Measurements from ENCODE around the gene CD247.
A peak's percentile ranks its signal among the peaks of the same experiment; 100 is the strongest.

CD247 gene

DNA sequence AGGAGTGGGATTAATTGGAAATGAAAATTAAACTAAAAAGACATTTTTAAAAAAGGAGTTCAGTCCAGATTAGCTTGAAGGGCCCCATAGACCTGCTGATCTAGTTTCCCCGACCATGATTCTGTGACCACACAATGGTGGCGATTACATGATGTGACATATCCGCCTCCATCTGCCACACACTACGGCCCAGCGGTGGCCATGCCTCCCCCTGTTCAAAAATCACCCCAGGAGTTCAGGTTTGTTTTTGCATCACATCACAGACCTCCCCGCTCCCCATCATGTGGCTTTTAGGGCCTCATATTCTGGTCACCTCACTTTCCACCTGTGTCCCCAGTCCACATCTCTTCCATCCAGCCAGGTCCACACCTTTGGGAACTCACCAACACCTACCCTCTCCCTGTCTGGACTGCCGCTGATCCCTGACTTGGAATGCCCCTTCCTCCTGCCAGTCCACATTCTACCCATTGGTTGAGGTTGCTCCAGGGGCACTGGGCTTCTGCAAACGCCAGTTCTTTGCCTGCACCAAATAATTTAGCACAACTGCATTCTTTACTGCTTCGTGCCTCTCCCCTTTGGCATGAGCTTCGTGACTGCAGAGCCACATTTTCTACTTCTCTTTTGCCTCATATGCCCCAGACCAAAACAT, 38.9 kb downstream of the CD247 start:
- Mint-ChIP-seq H3K9me3 (peaks cover 6% of the 10 kb centered on the region), H3K4me3 (no peak overlapping the region), H3K36me3 (ENCODE audit: low read depth) (no peaks in the 10 kb centered on the region), H3K27me3 (ENCODE audit: low read depth, poor library complexity) (no peaks in the 10 kb centered on the region), H3K27ac (peak overlapping the region; percentile 50), H3K4me1 (peaks cover 15% of the 10 kb centered on the region)
- TF ChIP-seq, protein P1, sequence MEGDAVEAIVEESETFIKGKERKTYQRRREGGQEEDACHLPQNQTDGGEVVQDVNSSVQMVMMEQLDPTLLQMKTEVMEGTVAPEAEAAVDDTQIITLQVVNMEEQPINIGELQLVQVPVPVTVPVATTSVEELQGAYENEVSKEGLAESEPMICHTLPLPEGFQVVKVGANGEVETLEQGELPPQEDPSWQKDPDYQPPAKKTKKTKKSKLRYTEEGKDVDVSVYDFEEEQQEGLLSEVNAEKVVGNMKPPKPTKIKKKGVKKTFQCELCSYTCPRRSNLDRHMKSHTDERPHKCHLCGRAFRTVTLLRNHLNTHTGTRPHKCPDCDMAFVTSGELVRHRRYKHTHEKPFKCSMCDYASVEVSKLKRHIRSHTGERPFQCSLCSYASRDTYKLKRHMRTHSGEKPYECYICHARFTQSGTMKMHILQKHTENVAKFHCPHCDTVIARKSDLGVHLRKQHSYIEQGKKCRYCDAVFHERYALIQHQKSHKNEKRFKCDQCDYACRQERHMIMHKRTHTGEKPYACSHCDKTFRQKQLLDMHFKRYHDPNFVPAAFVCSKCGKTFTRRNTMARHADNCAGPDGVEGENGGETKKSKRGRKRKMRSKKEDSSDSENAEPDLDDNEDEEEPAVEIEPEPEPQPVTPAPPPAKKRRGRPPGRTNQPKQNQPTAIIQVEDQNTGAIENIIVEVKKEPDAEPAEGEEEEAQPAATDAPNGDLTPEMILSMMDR (IDR thresholded peaks at IDR 0.05), result no peak
- DNase-seq, result no peak

DNA sequence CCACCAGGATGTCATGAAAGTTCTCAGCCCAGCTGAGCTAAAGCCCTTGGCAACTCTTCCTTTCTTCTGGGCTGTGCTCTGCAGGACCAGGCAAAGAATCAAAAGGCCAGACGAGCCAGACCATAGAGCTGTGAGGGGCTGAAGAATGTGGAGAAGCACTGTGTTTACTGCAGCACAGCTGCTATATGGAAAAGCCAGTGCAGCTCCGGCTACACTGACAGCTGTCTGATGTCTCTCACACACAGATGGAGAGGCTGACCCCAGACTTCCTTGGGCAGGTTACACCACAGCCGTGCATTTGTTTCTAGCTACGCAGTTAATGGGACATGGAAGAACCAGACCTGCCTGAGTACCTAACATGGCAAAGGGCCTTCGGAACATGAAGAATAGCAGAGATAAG, 40.3 kb downstream of the CD247 start:
- H3K36me3 Mint-ChIP-seq (ENCODE audit: low read depth), result no peaks in the 10 kb centered on the region
- TF ChIP-seq, protein P1 (IDR thresholded peaks at IDR 0.05), result no peak
- DNase-seq, result no peak
- H3K4me1 Mint-ChIP-seq, result peaks cover 21% of the 10 kb centered on the region
- H3K27me3 Mint-ChIP-seq (ENCODE audit: low read depth, poor library complexity), result no peaks in the 10 kb centered on the region
- no peak overlapping the region for H3K4me3 Mint-ChIP-seq
- peaks cover 6% of the 10 kb centered on the region for H3K9me3 Mint-ChIP-seq
- no peak overlapping the region for H3K27ac Mint-ChIP-seq

DNA sequence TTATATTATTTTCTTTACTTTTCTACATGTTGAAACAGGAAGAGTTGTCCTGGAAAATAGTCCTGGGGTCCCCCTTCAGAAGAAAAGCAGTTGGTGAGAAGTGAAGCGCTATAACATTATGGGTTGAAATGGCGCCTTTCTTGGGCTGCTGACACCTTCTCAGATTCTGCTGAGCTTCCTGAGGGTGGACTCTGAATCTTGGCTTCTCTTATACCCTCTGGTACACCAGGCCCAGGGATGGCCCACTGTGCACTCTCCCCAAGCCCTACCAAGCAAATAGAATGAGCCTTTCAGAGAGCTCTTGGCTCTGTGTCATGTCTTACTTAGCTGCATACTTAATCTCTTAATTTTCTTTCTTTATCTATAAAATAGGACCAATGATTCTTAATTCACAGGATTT, 42.3 kb downstream of the CD247 start:
- Mint-ChIP-seq H3K27me3 (ENCODE audit: low read depth, poor library complexity) (no peaks in the 10 kb centered on the region), H3K4me3 (no peak overlapping the region), H3K36me3 (ENCODE audit: low read depth) (no peaks in the 10 kb centered on the region), H3K9me3 (peaks cover 6% of the 10 kb centered on the region), H3K4me1 (peaks cover 25% of the 10 kb centered on the region), H3K27ac (no peak overlapping the region)
- TF ChIP-seq, protein P1 (IDR thresholded peaks at IDR 0.05), result no peak
- DNase-seq, result no peak

DNA sequence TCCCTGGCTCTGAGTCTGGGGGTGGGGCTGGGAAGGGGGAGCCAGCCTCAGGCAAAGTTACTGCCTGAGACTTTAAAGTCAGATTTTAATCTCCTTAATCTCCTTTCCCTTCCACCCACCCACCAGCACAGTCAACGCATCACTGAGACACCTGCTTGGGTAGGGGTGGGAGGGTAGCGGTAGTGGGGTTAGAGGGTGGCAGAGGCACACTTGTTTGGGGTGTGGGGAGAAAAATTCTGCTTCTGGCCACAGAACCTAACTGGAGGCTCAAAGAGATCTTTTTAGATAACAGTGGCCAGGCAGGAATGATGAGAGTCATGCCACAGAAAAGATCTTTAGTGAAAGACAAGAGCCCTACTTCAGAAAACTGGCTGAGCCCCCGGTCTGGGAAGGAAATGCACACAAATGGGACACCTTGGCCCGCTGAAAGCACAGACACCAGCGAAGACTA, 44.1 kb downstream of the CD247 start:
- H3K9me3 Mint-ChIP-seq, result peaks cover 6% of the 10 kb centered on the region
- DNase-seq, result no peak
- TF ChIP-seq, protein P1 (IDR thresholded peaks at IDR 0.05), result no peak
- H3K27ac Mint-ChIP-seq, result no peak overlapping the region
- H3K36me3 Mint-ChIP-seq (ENCODE audit: low read depth), result no peaks in the 10 kb centered on the region
- peaks cover 35% of the 10 kb centered on the region for H3K4me1 Mint-ChIP-seq
- H3K4me3 Mint-ChIP-seq, result no peak overlapping the region
- no peaks in the 10 kb centered on the region for H3K27me3 Mint-ChIP-seq (ENCODE audit: low read depth, poor library complexity)

DNA sequence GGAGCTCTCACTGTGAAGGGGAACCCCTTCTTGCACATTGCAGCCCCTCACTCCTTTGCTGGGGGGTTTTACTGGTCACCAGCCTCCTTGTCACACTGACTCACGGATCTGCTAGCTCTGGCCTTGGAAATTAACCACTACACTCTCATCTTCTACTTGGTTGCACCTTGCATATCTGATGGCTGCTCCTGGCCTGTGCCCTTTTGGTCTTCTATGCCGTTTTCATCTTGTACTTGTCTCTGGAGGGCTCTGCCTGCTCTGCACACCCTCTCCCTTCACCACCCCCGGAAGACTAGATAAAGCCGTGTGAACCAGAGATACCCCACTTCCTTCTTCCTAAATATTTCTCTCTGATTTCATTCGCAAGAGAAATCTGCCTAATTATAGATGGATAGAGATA, 44.6 kb downstream of the CD247 start:
- H3K4me1 Mint-ChIP-seq, result peaks cover 39% of the 10 kb centered on the region
- H3K4me3 Mint-ChIP-seq, result no peak overlapping the region
- TF ChIP-seq, protein P1 (IDR thresholded peaks at IDR 0.05), result no peak
- no peak overlapping the region for H3K27ac Mint-ChIP-seq
- no peak for DNase-seq
- no peaks in the 10 kb centered on the region for H3K27me3 Mint-ChIP-seq (ENCODE audit: low read depth, poor library complexity)
- peaks cover 6% of the 10 kb centered on the region for H3K9me3 Mint-ChIP-seq
- no peaks in the 10 kb centered on the region for H3K36me3 Mint-ChIP-seq (ENCODE audit: low read depth)

Measured in nephron progenitor cell (in vitro differentiated cells).